Fibroblast of mammary gland (primary cell): Measurements from ENCODE around the gene PLXND1.
"Not testable (repeated sequence)": the region's sequence is repeated elsewhere in the genome, so short reads cannot be mapped to it uniquely, and the experiment has no call there.

Experiments used
- DNase-seq: peaks from one replicate; pipeline ENCODE4 v3.0.0-alpha.2; 2010; ENCODE audit warnings: low read depth
- H3K4me3 ChIP-seq: 2 replicates; pipeline ENCODE4 v1.5.1; 2011; ENCODE audit warnings: low read depth, mild to moderate bottlenecking, low read length, moderate library complexity; ENCODE audit not compliant: control insufficient read depth
- CTCF ChIP-seq: conservative IDR thresholded peaks from 2 replicates; pipeline ENCODE4 v1.5.1; 2011; ENCODE audit warnings: low read depth, low read length, inconsistent platforms; ENCODE audit not compliant: control insufficient read depth, insufficient read depth

Gene PLXND1

DNA sequence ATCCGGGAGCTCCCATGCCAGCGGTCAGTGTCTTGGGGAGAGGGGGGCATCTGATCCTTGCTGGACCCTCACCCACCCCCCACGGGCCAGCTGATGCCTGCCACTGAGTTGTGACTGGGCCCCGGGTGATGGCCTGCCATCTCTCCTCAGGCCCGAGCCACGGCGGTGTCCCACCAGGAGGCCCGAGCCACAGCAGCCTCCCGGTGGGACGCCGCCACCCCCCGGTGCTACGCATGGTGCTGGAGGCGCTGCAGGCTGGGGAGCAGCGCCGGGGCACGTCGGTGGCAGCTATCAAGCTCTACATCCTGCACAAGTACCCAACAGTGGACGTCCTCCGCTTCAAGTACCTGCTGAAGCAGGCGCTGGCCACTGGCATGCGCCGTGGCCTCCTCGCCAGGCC lies 59.2 kb downstream of the PLXND1 start:
- TF ChIP-seq CTCF = no peak
- H3K4me3 ChIP-seq = no peak overlapping the region
- DNase-seq = no peak

GRCh38 chr3:129545951-129546350 lies 60.5 kb downstream of the PLXND1 start:
- not testable (repeated sequence) for H3K4me3 ChIP-seq, DNase-seq

- TF ChIP-seq CTCF = no peak
- no peak overlapping the region for H3K4me3 ChIP-seq
- no peak for DNase-seq
These were observed 62.5 kb downstream of the PLXND1 start for GRCh38 chr3:129543999-129544398.

DNA sequence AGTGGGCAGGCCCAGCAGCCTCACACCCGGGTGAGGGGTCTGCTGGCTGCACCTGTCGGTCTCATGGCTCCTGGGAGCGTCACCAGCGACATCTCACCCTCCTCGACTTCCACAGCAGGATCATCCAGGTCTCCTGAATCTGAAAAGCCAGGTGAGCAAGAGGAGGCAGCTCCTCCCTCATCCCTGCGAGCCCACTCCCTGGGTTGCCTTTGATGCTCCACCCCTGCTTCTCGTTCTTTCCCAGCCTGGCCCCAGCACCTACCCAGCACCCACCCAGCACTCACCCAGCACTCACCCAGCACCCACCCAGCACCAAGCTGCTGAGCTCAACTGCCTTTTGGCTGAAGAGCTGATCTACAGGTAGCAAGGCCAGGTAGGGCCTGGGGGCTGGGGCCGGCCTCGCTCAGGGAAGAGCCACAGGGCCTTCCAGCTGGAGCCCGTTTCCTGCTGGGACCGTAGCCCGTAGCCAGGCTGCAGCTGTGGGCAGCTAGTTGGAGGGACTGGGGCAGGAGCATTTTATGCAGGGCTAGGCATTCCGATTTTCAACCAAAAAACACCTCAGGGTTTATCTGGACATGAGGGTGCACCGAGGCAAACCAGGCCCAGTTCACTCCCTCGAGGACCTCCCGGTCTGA lies 63.2 kb downstream of the PLXND1 start, which contains the start of gene H1-8:
H1-8 (plus strand) TSS at position 20 of the 635 bp plus-strand sequence; CDS start at position 64, 44 bp downstream.
- DNase-seq = no peak
- no peak for TF ChIP-seq CTCF
- no peak within 1 kb of the TSS for H3K4me3 ChIP-seq

DNA sequence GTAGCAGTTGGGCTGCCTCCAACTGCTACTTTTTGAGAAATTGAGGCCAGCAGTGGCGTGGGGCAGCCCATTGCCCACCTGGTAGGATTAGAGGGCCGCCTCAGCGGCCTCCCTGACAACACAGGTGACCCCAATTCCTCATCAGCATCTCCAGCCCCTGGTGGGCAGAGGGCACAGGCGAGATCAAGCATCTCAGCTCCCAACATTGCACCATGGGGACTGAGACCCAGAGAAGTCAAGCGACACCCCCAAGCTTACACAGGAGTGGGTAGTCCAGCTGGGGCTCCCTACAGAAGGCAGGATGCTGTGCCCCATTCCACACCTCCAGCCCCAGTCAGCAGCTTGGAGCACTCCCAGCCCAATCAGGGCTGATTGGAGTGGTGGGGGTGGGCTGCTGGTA lies 63.7 kb downstream of the PLXND1 start:
- H3K4me3 ChIP-seq = no peak overlapping the region
- DNase-seq = no peak
- TF ChIP-seq CTCF = no peak

- TF ChIP-seq CTCF = no peak
- DNase-seq = no peak
These were observed 65.5 kb downstream of the PLXND1 start for GRCh38 chr3:129540776-129541516.

DNA sequence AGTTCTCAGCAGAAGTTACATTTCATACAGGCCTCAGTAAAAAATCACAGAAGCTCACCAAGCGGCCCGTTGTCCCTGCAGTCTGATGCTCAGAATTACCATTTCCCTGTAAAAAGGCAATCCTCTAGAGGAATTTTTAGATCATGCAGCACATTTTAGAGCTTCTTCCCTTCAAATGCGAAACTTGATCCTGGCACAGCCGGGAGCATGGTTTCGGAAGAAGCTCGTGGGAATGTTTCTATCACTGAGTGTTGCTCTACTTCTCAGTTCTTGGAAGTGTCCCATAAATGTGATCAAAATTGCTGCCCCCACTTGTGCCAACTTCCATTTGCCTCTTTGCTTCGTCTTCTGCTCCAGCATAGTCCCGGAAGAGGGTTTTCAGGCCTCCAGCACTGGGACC lies 67.3 kb downstream of the PLXND1 start:
- H3K4me3 ChIP-seq = no peak overlapping the region
- TF ChIP-seq CTCF = no peak
- no peak for DNase-seq

More at GRCh38 chr3:129540776-129541516, 65.5 kb downstream of the PLXND1 start:
- no peak overlapping the region for H3K4me3 ChIP-seq
